Anterior cingulate cortex (tissue), 58 donors: ENCODE measurements around the gene PLEKHG2.

Source experiments
- DNase-seq, 58 donors: peaks; one replicate each; lab custom pipeline; 2025; lab: John Stamatoyannopoulos, UW

Gene PLEKHG2

GRCh38 chr19:39403331-39404312, 8.8 kb upstream of the PLEKHG2 start:
- DNase-seq: peak in 54 of 58 donors; percentile 18 to 95 (median 68)

GRCh38 chr19:39405261-39405957, 7.1 kb upstream of the PLEKHG2 start:
- no peak for DNase-seq

- DNase-seq: peak in 6 of 58 donors; percentile 51 to 77 (median 71)
Measured at GRCh38 chr19:39405958-39406655, 6.4 kb upstream of the PLEKHG2 start.

- peak in 56 of 58 donors; percentile 10 to 90 (median 73) for DNase-seq
Measured at GRCh38 chr19:39406656-39407409, 5.6 kb upstream of the PLEKHG2 start, which contains the start of gene ZFP36. ZFP36 (plus strand) TSS chr19:39406847; CDS start chr19:39406905, 58 bp downstream.

GRCh38 chr19:39407410-39407659, 5.1 kb upstream of the PLEKHG2 start:
- no peak for DNase-seq

- peak in 3 of 58 donors; percentile 25 to 42 (median 29) for DNase-seq
Measured at GRCh38 chr19:39407660-39408391, 4.6 kb upstream of the PLEKHG2 start.

- DNase-seq: peak in 4 of 58 donors; percentile 22 to 69 (median 38)
Measured at GRCh38 chr19:39408392-39409207, 3.9 kb upstream of the PLEKHG2 start.

GRCh38 chr19:39409208-39410016, 3.1 kb upstream of the PLEKHG2 start:
- peak in 49 of 58 donors; percentile 5 to 87 (median 53) for DNase-seq

- peak in 13 of 58 donors; percentile 23 to 77 (median 50) for DNase-seq
Measured at GRCh38 chr19:39410017-39410830, 2.2 kb upstream of the PLEKHG2 start.

GRCh38 chr19:39410831-39411080, 1.7 kb upstream of the PLEKHG2 start:
- no peak for DNase-seq

GRCh38 chr19:39411081-39411831, 1.2 kb upstream of the PLEKHG2 start:
- peak in 1 of 58 donors; percentile 6 for DNase-seq

- peak in 55 of 58 donors; percentile 51 to 90 (median 81) for DNase-seq
Measured at GRCh38 chr19:39411832-39412099, 703 bp upstream of the PLEKHG2 start.

- DNase-seq: peak in 6 of 58 donors; percentile 39 to 65 (median 48)
Measured at GRCh38 chr19:39412867-39413271, 400 bp downstream of the PLEKHG2 start.

- peak in 7 of 58 donors; percentile 14 to 36 (median 32) for DNase-seq
Measured at GRCh38 chr19:39413272-39413910, 922 bp downstream of the PLEKHG2 start.

- no peak for DNase-seq
Measured at GRCh38 chr19:39413911-39414608, 1.6 kb downstream of the PLEKHG2 start.
